Endodermal cell (in vitro differentiated cells): Measurements from ENCODE around the gene ATP6V1G3. TPM values are rescaled to one million over a fixed set of nuclear protein-coding genes. Genes with fewer than 3 reads are reported as not detected.
A peak's percentile ranks its signal among the peaks of the same experiment; 100 is the strongest.

Experiments used
- DNase-seq: peaks from one replicate; pipeline ENCODE4 v3.0.0-alpha.2; 2017
- H3K27ac ChIP-seq: 2 replicates; pipeline ENCODE4 v1.5.1; 2013; ENCODE audit warnings: mild to moderate bottlenecking, low read depth, low read length, moderate library complexity
- H3K27me3 ChIP-seq: 2 replicates; pipeline ENCODE4 v1.6.1; 2013; ENCODE audit warnings: mild to moderate bottlenecking, low read length, moderate library complexity; ENCODE audit not compliant: insufficient read depth, control insufficient read depth, poor library complexity, severe bottlenecking
- H3K36me3 ChIP-seq: 2 replicates; pipeline ENCODE4 v1.7.0; 2013; ENCODE audit warnings: mild to moderate bottlenecking, low read length, moderate library complexity; ENCODE audit not compliant: control insufficient read depth, insufficient read depth
- H3K4me1 ChIP-seq: one replicate; pipeline ENCODE4 v1.7.0; 2013; ENCODE audit warnings: low read length; ENCODE audit not compliant: control insufficient read depth, insufficient read depth
- H3K4me3 ChIP-seq: 2 replicates; pipeline ENCODE4 v1.5.1; 2013; ENCODE audit warnings: mild to moderate bottlenecking, low read length, moderate library complexity
- H3K9ac ChIP-seq: 2 replicates; pipeline ENCODE4 v1.6.1; 2013; ENCODE audit warnings: mild to moderate bottlenecking, low read length, moderate library complexity; ENCODE audit not compliant: poor library complexity, severe bottlenecking; ENCODE audit errors: extremely low read depth
- H3K9me3 ChIP-seq: 2 replicates; pipeline ENCODE4 v1.6.1; 2013; ENCODE audit warnings: mild to moderate bottlenecking, low read length, moderate library complexity; ENCODE audit not compliant: control insufficient read depth
- H3K27ac Mint-ChIP-seq: 2 replicates; pipeline ENCODE4 v1.8.0; 2020; ENCODE audit warnings: mixed read lengths
- H3K27me3 Mint-ChIP-seq: 2 replicates; pipeline ENCODE4 v1.8.0; 2021; ENCODE audit warnings: mild to moderate bottlenecking, mixed read lengths; ENCODE audit not compliant: insufficient read depth
- H3K36me3 Mint-ChIP-seq: 2 replicates; pipeline ENCODE4 v1.8.0; 2020; ENCODE audit warnings: low read depth, mixed read lengths
- H3K4me1 Mint-ChIP-seq: 2 replicates; pipeline ENCODE4 v1.8.0; 2020; ENCODE audit warnings: mixed read lengths
- H3K4me3 Mint-ChIP-seq: 2 replicates; pipeline ENCODE4 v1.8.0; 2020; ENCODE audit warnings: mild to moderate bottlenecking, moderate library complexity, mixed read lengths
- H3K9me3 Mint-ChIP-seq: 2 replicates; pipeline ENCODE4 v1.8.0; 2020; ENCODE audit warnings: mild to moderate bottlenecking, mixed read lengths
- whole genome bisulfite sequencing, 2 experiments: methylation state at CpG; one replicate each; pipeline versions ENCODE4 v1.1.5 to v1.1.7; 2013; ENCODE audit warnings: missing lambda C conversion rate in 2 of 2, mixed read lengths in 1 of 2; ENCODE audit not compliant: insufficient coverage in 1 of 2, insufficient read length in 1 of 2; 5-methylcytosine and 5-hydroxymethylcytosine counted together
- total RNA-seq, 2 donors: library from RNA; stranded (reverse); fragmentation: NEBNext Ultra II Directional in 1 of 2; extraction: Animal tissue kit (Norgen Biotek cat#: 25700) in 1 of 2; gene quantifications; 2 replicates in 1 of 2; 3 replicates in 1 of 2; pipeline ENCODE4 v1.2.1, GENCODE V29; 2021
- TF ChIP-seq, protein P1 (sequence below): fragments of 200-600 bp; sonication (generic); conservative IDR thresholded peaks from 2 replicates; pipeline ENCODE4 v1.5.0; 2021; ENCODE audit warnings: antibody characterized with exemption, mild to moderate bottlenecking

The ATP6V1G3 gene
- total RNA-seq, 2 donors from 2014 or later: 0.62 to 1.5 TPM

GRCh38 chr1:198542632-198543031 is 2.2 kb upstream of the ATP6V1G3 start:
- Histone ChIP-seq H3K4me3 (no peak overlapping the region), H3K36me3 (no peaks in the 10 kb centered on the region), H3K27ac (no peak overlapping the region), H3K9ac (no peak overlapping the region), H3K9me3 (peaks cover 5% of the 10 kb centered on the region), H3K4me1 (peaks cover 14% of the 10 kb centered on the region), H3K27me3 (no peaks in the 10 kb centered on the region)
- H3K36me3 Mint-ChIP-seq: no peaks in the 10 kb centered on the region
- peaks cover 8% of the 10 kb centered on the region for H3K9me3 Mint-ChIP-seq
- no peak for DNase-seq
- TF ChIP-seq, protein P1, sequence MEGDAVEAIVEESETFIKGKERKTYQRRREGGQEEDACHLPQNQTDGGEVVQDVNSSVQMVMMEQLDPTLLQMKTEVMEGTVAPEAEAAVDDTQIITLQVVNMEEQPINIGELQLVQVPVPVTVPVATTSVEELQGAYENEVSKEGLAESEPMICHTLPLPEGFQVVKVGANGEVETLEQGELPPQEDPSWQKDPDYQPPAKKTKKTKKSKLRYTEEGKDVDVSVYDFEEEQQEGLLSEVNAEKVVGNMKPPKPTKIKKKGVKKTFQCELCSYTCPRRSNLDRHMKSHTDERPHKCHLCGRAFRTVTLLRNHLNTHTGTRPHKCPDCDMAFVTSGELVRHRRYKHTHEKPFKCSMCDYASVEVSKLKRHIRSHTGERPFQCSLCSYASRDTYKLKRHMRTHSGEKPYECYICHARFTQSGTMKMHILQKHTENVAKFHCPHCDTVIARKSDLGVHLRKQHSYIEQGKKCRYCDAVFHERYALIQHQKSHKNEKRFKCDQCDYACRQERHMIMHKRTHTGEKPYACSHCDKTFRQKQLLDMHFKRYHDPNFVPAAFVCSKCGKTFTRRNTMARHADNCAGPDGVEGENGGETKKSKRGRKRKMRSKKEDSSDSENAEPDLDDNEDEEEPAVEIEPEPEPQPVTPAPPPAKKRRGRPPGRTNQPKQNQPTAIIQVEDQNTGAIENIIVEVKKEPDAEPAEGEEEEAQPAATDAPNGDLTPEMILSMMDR: no peak
- H3K4me3 Mint-ChIP-seq: no peak overlapping the region
- H3K27ac Mint-ChIP-seq: no peak overlapping the region
- WGBS, 2 experiments: 86 to 88% methylated on average over 1 of the region's 1 CpG
- H3K27me3 Mint-ChIP-seq: no peaks in the 10 kb centered on the region
- H3K4me1 Mint-ChIP-seq: peaks cover 40% of the 10 kb centered on the region

DNA sequence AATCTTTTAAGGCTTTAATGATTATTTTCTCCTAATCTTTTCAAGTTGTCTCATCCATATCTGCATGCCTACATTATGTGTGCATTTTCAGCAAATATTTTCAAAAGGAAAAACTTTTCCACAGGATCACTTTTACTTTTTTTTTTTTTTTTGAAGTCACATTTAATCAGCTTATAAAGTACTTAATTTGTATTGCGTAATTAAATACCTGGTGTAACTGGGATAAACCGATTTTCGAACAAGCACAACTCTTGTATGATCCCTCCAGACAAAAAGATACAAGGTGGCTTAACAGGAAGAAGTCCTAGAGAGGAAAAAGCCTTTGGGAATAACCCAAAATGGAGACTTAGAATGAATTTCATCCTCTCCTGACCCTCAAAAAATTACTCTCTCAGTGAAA is 1.3 kb upstream of the ATP6V1G3 start:
- H3K27me3 ChIP-seq: no peaks in the 10 kb centered on the region
- no peak overlapping the region for H3K9ac ChIP-seq
- peaks cover 44% of the 10 kb centered on the region for H3K4me1 Mint-ChIP-seq
- WGBS, 2 experiments: 93% methylated on average over 3 of the region's 3 CpGs; no CpG with 5 or more reads in 1 of the 2 experiments
- TF ChIP-seq, protein P1: no peak
- H3K9me3 ChIP-seq: peaks cover 5% of the 10 kb centered on the region
- H3K4me3 Mint-ChIP-seq: no peak overlapping the region
- no peak overlapping the region for H3K27ac ChIP-seq
- peak overlapping the region; percentile 37 for H3K27ac Mint-ChIP-seq
- no peaks in the 10 kb centered on the region for H3K27me3 Mint-ChIP-seq
- no peak overlapping the region for H3K4me3 ChIP-seq
- peaks cover 4% of the 10 kb centered on the region for H3K9me3 Mint-ChIP-seq
- peaks cover 18% of the 10 kb centered on the region for H3K4me1 ChIP-seq
- DNase-seq: no peak
- H3K36me3 ChIP-seq: no peaks in the 10 kb centered on the region
- H3K36me3 Mint-ChIP-seq: no peaks in the 10 kb centered on the region

- H3K27ac Mint-ChIP-seq: no peak overlapping the region
- H3K27me3 ChIP-seq: no peaks in the 10 kb centered on the region
- peaks cover 21% of the 10 kb centered on the region for H3K4me1 ChIP-seq
- H3K27me3 Mint-ChIP-seq: no peaks in the 10 kb centered on the region
- no peak overlapping the region for H3K4me3 ChIP-seq
- TF ChIP-seq, protein P1: no peak
- DNase-seq: no peak
- H3K9me3 ChIP-seq: no peaks in the 10 kb centered on the region
- H3K4me3 Mint-ChIP-seq: no peak overlapping the region
- peaks cover 55% of the 10 kb centered on the region for H3K4me1 Mint-ChIP-seq
- H3K36me3 ChIP-seq: no peaks in the 10 kb centered on the region
- H3K27ac ChIP-seq: no peak overlapping the region
- H3K9ac ChIP-seq: no peak overlapping the region
- no peaks in the 10 kb centered on the region for H3K36me3 Mint-ChIP-seq
- 93 to 95% methylated on average over 4 to 7 of the region's 7 CpGs for WGBS, 2 experiments
- no peaks in the 10 kb centered on the region for H3K9me3 Mint-ChIP-seq
Measured at GRCh38 chr1:198538579-198539364, 1.7 kb downstream of the ATP6V1G3 start.
